ENCODE measurements around the gene UQCRHL. TPM values are rescaled to one million over a fixed set of nuclear protein-coding genes. Genes with fewer than 3 reads are reported as not detected.
A peak's percentile ranks its signal among the peaks of the same experiment; 100 is the strongest.

UQCRHL gene
- total and polyA plus RNA-seq, 2 experiments from 2014 or later, result 2.5 to 3.9 TPM

DNA sequence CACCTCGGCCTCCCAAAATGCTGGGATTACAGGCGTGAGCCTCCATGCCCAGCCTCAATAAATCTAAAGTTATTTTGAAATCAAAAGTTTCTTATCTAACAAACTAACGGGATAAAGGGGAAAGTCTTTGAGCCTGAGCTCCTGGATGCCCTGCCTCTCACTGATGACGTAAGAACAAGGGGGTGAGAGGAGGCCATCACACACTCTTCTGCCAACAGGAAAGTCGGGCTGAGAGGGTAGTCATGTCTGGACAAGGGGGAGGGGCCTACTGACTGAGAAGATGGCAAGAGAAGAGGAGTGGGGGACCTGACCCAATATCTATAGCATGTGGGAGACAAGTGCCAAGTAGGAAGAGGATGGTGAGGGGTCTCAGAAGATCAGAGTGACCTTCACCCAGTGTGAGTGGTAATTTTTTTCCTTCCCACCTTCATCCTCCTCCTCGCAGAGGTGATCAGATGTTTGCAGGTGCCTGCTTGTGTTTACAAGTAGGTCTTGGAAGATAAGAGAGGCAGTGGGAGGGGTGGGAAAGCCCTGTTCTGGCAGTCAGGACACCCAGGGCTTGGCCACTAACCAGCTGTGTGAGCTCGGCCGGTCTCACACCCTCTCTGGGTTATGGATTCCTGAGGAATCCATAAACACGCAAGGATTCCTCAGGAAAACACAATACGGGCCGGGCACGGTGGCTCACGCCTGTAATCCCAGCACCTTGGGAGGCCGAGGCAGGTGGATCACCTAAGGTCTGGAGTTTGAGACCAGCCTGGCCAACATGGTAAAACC, 9.6 kb downstream of the UQCRHL start:
- peaks cover 19% of the 10 kb centered on the region for H3K4me1 ChIP-seq (ENCODE audit: low read depth)
- TF ChIP-seq, protein P1, sequence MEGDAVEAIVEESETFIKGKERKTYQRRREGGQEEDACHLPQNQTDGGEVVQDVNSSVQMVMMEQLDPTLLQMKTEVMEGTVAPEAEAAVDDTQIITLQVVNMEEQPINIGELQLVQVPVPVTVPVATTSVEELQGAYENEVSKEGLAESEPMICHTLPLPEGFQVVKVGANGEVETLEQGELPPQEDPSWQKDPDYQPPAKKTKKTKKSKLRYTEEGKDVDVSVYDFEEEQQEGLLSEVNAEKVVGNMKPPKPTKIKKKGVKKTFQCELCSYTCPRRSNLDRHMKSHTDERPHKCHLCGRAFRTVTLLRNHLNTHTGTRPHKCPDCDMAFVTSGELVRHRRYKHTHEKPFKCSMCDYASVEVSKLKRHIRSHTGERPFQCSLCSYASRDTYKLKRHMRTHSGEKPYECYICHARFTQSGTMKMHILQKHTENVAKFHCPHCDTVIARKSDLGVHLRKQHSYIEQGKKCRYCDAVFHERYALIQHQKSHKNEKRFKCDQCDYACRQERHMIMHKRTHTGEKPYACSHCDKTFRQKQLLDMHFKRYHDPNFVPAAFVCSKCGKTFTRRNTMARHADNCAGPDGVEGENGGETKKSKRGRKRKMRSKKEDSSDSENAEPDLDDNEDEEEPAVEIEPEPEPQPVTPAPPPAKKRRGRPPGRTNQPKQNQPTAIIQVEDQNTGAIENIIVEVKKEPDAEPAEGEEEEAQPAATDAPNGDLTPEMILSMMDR (IDR thresholded peaks at IDR 0.05; ENCODE audit: low read depth, low read length), result no peak
- H3K36me3 ChIP-seq, result no peaks in the 10 kb centered on the region
- H3K27ac ChIP-seq, result no peak overlapping the region
- H3K27me3 ChIP-seq, result no peaks in the 10 kb centered on the region
- H3K9me3 ChIP-seq (ENCODE audit: low read depth), result no peaks in the 10 kb centered on the region
- peak in 1 of 2 donors; percentile 66 for DNase-seq (ENCODE audit: low read depth in 1 of 2, low spot score in 1 of 2)
- no peak overlapping the region for H3K4me3 ChIP-seq

DNA sequence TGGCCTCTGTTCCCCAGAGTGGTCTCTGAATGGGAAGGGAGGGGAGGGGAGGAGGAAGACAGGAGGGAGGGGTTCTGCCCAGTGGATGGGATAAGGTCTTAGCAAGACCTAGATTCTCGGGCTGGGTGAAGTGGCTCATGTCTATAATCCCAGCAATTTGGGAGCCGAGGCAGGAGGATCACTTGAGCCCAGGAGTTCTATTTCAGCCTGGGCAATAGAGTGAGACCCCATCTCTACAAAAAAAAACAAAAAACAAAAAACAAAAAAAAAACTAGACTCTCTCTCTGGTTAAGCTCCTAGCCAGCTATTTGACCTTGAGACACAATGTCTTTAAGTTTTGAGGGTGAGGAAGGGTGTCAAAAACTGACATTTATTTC, 11.4 kb downstream of the UQCRHL start:
- no peak overlapping the region for H3K27ac ChIP-seq
- no peaks in the 10 kb centered on the region for H3K9me3 ChIP-seq (ENCODE audit: low read depth)
- TF ChIP-seq, protein P1 (IDR thresholded peaks at IDR 0.05; ENCODE audit: low read depth, low read length), result no peak
- no peaks in the 10 kb centered on the region for H3K27me3 ChIP-seq
- H3K4me1 ChIP-seq (ENCODE audit: low read depth), result peaks cover 19% of the 10 kb centered on the region
- no peak overlapping the region for H3K4me3 ChIP-seq
- no peaks in the 10 kb centered on the region for H3K36me3 ChIP-seq
- no peak for DNase-seq (ENCODE audit: low read depth in 1 of 2, low spot score in 1 of 2)

DNA sequence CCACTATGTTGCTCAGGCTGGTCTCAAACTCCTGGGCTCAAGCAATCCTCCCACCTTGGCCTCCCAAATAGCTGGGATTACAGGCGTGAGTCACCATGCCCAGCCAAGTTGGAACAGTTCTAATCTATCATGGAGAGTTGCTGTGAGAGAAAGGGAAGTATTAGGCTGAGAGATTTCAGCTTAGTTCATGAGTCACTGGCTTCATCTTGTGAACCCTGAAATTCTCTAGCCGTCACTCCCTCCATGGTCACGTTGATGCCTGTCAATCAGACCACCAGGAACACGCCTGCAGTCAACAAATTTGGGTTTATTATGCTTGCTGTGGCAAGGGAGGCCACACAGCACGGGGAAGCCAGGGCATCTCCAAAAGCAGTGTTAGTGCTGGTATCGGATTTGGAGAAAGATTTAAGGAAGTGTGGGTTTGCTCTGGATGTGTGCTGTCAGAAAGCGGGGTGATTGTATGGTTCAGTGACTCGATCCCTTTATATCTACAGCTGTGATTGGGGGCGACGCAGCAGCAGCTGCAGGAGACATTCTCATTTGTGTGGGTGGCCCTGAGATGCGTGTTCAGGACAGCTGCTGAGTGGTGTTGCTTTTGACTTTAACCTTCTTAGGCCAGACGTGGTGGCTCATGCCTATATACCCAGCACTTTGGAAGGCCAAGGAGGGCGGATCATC, 18.7 kb downstream of the UQCRHL start:
- Histone ChIP-seq H3K4me1 (ENCODE audit: low read depth) (no peaks in the 10 kb centered on the region), H3K27me3 (no peaks in the 10 kb centered on the region), H3K36me3 (peaks cover 4% of the 10 kb centered on the region), H3K27ac (no peak overlapping the region), H3K4me3 (no peak overlapping the region), H3K9me3 (ENCODE audit: low read depth) (no peaks in the 10 kb centered on the region)
- TF ChIP-seq, protein P1 (IDR thresholded peaks at IDR 0.05; ENCODE audit: low read depth, low read length), result no peak
- DNase-seq (ENCODE audit: low read depth in 1 of 2, low spot score in 1 of 2), result peak in 1 of 2 donors; percentile 77

DNA sequence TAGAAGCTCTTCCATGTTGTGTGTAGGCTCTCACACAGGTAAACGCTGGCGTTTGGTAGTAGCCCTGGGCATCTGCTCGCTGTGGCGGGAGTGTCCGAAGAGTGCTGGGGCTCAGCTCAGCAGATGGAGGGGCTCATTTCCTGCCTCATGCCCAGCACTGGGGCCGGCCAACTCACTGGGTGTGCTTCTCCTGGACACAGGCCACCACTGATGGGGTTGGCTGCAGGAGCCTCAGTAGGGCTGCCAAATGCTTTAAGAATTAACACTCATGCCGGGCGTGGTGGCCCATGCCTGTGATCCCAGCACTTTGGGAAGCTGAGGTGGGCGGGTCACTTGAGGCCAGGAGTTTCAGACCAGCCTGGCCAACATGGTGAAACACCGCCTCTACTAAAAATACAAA, 20.9 kb downstream of the UQCRHL start:
- peak in 1 of 2 donors; percentile 44 for DNase-seq (ENCODE audit: low read depth in 1 of 2, low spot score in 1 of 2)
- TF ChIP-seq, protein P1 (IDR thresholded peaks at IDR 0.05; ENCODE audit: low read depth, low read length), result no peak
- Histone ChIP-seq H3K9me3 (ENCODE audit: low read depth) (no peaks in the 10 kb centered on the region), H3K27me3 (no peaks in the 10 kb centered on the region), H3K27ac (peak overlapping the region; percentile 75), H3K4me1 (ENCODE audit: low read depth) (no peaks in the 10 kb centered on the region), H3K36me3 (peaks cover 4% of the 10 kb centered on the region), H3K4me3 (no peak overlapping the region)

DNA sequence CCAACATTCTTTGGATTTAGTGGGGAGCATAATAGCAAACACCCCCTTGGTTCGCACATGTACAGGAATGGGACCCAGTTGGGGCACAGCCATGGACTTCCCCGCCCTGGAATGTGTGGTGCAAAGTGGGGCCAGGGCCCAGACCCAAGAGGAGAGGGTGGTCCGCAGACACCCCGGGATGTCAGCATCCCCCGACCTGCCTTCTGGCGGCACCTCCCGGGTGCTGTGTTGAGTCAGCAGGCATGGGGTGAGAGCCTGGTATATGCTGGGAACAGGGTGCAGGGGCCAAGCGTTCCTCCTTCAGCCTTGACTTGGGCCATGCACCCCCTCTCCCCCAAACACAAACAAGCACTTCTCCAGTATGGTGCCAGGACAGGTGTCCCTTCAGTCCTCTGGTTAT, 21.8 kb downstream of the UQCRHL start:
- H3K27ac ChIP-seq, result peak overlapping the region; percentile 75
- no peaks in the 10 kb centered on the region for H3K27me3 ChIP-seq
- no peak overlapping the region for H3K4me3 ChIP-seq
- no peak for DNase-seq (ENCODE audit: low read depth in 1 of 2, low spot score in 1 of 2)
- TF ChIP-seq, protein P1 (IDR thresholded peaks at IDR 0.05; ENCODE audit: low read depth, low read length), result no peak
- peaks cover 10% of the 10 kb centered on the region for H3K36me3 ChIP-seq
- H3K4me1 ChIP-seq (ENCODE audit: low read depth), result no peaks in the 10 kb centered on the region
- H3K9me3 ChIP-seq (ENCODE audit: low read depth), result no peaks in the 10 kb centered on the region

All from cardiac muscle cell (in vitro differentiated cells and primary cell).